NCI-H2029 (cell line): ENCODE data around the gene RALGDS.

Experiments
- DNase-seq: peaks from one replicate; lab custom pipeline; 2025; lab: John Stamatoyannopoulos, UW

Gene RALGDS

GRCh38 chr9:133119103-133119845 lies 1.8 kb downstream of the RALGDS start:
- no peak for DNase-seq

GRCh38 chr9:133118568-133118967 lies 2.5 kb downstream of the RALGDS start:
- no peak for DNase-seq

GRCh38 chr9:133118179-133118520 lies 2.9 kb downstream of the RALGDS start:
- no peak for DNase-seq

GRCh38 chr9:133117271-133118178 lies 3.5 kb downstream of the RALGDS start:
- peak; percentile 62 for DNase-seq

GRCh38 chr9:133116346-133117231 lies 4.5 kb downstream of the RALGDS start:
- no peak for DNase-seq

GRCh38 chr9:133115604-133116345 lies 5.3 kb downstream of the RALGDS start:
- DNase-seq, result no peak

- DNase-seq, result no peak
Measured at GRCh38 chr9:133114886-133115603, 6.0 kb downstream of the RALGDS start.

- DNase-seq, result peak; percentile 41
Measured at GRCh38 chr9:133113949-133114885, 6.8 kb downstream of the RALGDS start.

- no peak for DNase-seq
Measured at GRCh38 chr9:133113163-133113948, 7.7 kb downstream of the RALGDS start.

- DNase-seq, result no peak
Measured at GRCh38 chr9:133112663-133113026, 8.4 kb downstream of the RALGDS start.

- no peak for DNase-seq
Measured at GRCh38 chr9:133111808-133112662, 9.0 kb downstream of the RALGDS start.

GRCh38 chr9:133109931-133110650 lies 10.9 kb downstream of the RALGDS start:
- DNase-seq, result no peak

- no peak for DNase-seq
Measured at GRCh38 chr9:133108794-133109641, 12.0 kb downstream of the RALGDS start.

- DNase-seq, result no peak
Measured at GRCh38 chr9:133107961-133108793, 12.9 kb downstream of the RALGDS start.

- DNase-seq, result no peak
Measured at GRCh38 chr9:133107245-133107722, 13.8 kb downstream of the RALGDS start.
